ENCODE data around the gene OGT. TPM values are rescaled to one million over a fixed set of nuclear protein-coding genes. Genes with fewer than 3 reads are reported as not detected.
"Not testable (repeated sequence)": the region's sequence is repeated elsewhere in the genome, so short reads cannot be mapped to it uniquely, and the experiment has no call there.

Gene OGT
- total RNA-seq, 5 donors from 2014 or later (not counting 1 experiment from before 2014, with no cell fraction given): 438 to 548 (median 460) TPM

DNA sequence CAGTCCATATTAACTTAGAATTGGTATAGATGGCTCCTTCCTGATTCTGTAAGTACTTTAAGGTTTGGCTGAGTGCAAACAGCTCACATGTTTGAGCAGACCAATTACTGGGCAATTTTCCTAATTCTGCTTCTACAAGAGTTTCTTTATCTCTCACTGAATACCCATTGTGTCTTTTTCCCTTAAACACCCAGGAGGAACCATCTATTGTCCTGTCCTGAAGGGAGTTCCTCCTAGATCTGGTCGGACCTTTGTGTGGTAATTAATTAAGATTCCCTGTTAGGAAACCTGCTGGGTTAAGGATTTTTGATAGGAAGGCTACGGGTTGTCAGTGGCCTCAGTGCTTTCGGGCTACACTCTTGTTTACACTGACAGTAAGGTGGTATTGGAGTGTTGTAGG is 36.9 kb upstream of the OGT start:
- POLR2A ChIA-PET: interaction anchor here in 1 of 2 donors (0.6 kb wide), 1 partner anchor 9 kb away, joined by 3 read pairs; no protein-coding TSS in a partner anchor
- CTCF ChIA-PET: not testable (repeated sequence)
- WGBS (ENCODE audit: insufficient coverage): no CpG with 5 or more reads among the region's 3 CpGs

GRCh38 chrX:71496476-71496875 is 36.4 kb upstream of the OGT start:
- ATAC-seq (replicated peaks in 1 of 4) (no peak), DNase-seq (no peak)
- no peaks in the 10 kb centered on the region for H3K9me3 Mint-ChIP-seq
- peaks cover 9 to 12% (median 9%) of the 10 kb centered on the region in 3 donors for H3K4me1 Mint-ChIP-seq
- whole genome bisulfite sequencing (ENCODE audit: insufficient coverage): 0% methylated on average over 1 of the region's 3 CpGs
- Histone ChIP-seq H3K9me3 (no peaks in the 10 kb centered on the region), H3K27me3 (replicated peaks in 1 of 2; ENCODE audit: control insufficient read depth in 2 of 2, extremely low read depth in 1 of 2, insufficient read depth in 2 of 2, low read length in 1 of 2) (no peaks in the 10 kb centered on the region), H3K4me1 (ENCODE audit: control insufficient read depth in 1 of 2, extremely low read depth in 1 of 2, insufficient read depth in 2 of 2, low read length in 2 of 2) (peaks cover 0 to 9% of the 10 kb centered on the region in 2 experiments), H3K36me3 (ENCODE audit: control insufficient read depth in 2 of 2, extremely low read depth in 1 of 2, insufficient read depth in 1 of 2, low read length in 1 of 2) (no peaks in the 10 kb centered on the region), H3K27ac (ENCODE audit: low read length) (no peak overlapping the region), H3K4me3 (ENCODE audit: control insufficient read depth in 1 of 2, extremely low read depth in 1 of 2, low read length in 1 of 2) (no peak overlapping the region)
- H3K27me3 Mint-ChIP-seq: peaks cover 0 to 7% of the 10 kb centered on the region in 2 donors
- CTCF ChIA-PET: no interaction called here
- no peak overlapping the region for H3K4me3 Mint-ChIP-seq
- no peaks in the 10 kb centered on the region for H3K36me3 Mint-ChIP-seq
- H3K27ac Mint-ChIP-seq: no peak overlapping the region
- POLR2A ChIA-PET: no interaction called here

More for the DNA sequence above, 36.9 kb upstream of the OGT start:
- H3K36me3 ChIP-seq (ENCODE audit: control insufficient read depth in 2 of 2, extremely low read depth in 1 of 2, insufficient read depth in 1 of 2, low read length in 1 of 2); H3K9me3 ChIP-seq; H3K27ac Mint-ChIP-seq; H3K36me3 Mint-ChIP-seq; H3K27ac ChIP-seq (ENCODE audit: low read length); H3K4me1 ChIP-seq (ENCODE audit: control insufficient read depth in 1 of 2, extremely low read depth in 1 of 2, insufficient read depth in 2 of 2, low read length in 2 of 2); H3K9me3 Mint-ChIP-seq; H3K27me3 ChIP-seq (replicated peaks in 1 of 2; ENCODE audit: control insufficient read depth in 2 of 2, extremely low read depth in 1 of 2, insufficient read depth in 2 of 2, low read length in 1 of 2); ATAC-seq (replicated peaks in 1 of 4); H3K27me3 Mint-ChIP-seq; H3K4me3 Mint-ChIP-seq; H3K4me3 ChIP-seq (ENCODE audit: control insufficient read depth in 1 of 2, extremely low read depth in 1 of 2, low read length in 1 of 2); DNase-seq: not testable (repeated sequence)
- H3K4me1 Mint-ChIP-seq: peaks cover 10 to 15% (median 12%) of the 10 kb centered on the region in 3 donors

DNA sequence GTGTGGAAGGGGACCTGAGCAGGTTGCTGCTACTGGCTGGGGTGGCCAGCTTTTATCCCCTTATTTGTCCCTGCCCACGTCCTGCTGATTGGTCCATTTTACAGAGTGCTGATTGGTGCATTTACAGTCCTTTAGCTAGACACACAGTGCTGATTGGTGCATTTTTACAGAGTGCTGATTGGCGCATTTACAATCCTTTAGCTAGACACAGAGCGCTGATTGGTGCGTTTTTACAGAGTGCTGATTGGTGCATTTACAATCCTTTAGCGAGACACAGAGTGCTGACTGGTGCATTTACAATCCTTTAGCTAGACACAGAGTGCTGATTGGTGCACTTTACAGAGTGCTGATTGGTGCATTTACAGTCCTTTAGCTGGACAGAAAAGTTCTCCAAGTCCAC is 30.8 kb upstream of the OGT start:
- H3K4me1 Mint-ChIP-seq; ATAC-seq (replicated peaks in 1 of 4); H3K36me3 Mint-ChIP-seq; DNase-seq; H3K4me3 ChIP-seq (ENCODE audit: control insufficient read depth in 1 of 2, extremely low read depth in 1 of 2, low read length in 1 of 2); H3K27ac ChIP-seq (ENCODE audit: low read length); CTCF ChIA-PET; POLR2A ChIA-PET; H3K9me3 Mint-ChIP-seq; H3K27me3 Mint-ChIP-seq; H3K36me3 ChIP-seq (ENCODE audit: control insufficient read depth in 2 of 2, extremely low read depth in 1 of 2, insufficient read depth in 1 of 2, low read length in 1 of 2); H3K4me1 ChIP-seq (ENCODE audit: control insufficient read depth in 1 of 2, extremely low read depth in 1 of 2, insufficient read depth in 2 of 2, low read length in 2 of 2); H3K9me3 ChIP-seq; H3K27ac Mint-ChIP-seq; H3K27me3 ChIP-seq (replicated peaks in 1 of 2; ENCODE audit: control insufficient read depth in 2 of 2, extremely low read depth in 1 of 2, insufficient read depth in 2 of 2, low read length in 1 of 2); H3K4me3 Mint-ChIP-seq: not testable (repeated sequence)
- no CpG with 5 or more reads among the region's 5 CpGs for WGBS (ENCODE audit: insufficient coverage)

DNA sequence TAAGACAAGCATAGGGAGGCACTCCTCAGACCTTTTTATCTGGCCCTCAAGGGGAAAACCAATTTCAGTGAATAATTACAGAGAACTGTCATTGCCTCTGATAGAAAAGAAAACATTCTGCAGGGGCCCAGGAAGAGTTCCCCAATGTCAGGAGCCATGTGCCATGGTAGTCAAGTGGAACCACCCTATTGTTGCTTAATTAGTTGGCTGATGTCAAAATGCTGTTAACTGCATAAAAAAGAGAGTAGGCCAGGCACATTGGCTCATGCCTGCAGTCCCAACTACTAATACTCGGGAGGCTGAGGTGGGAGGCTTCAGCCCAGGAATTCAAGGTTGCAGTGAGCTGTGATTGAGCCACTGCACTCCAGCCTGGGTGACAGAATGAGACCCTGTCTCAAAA is 28.6 kb upstream of the OGT start:
- DNase-seq (no peak), ATAC-seq (replicated peaks in 1 of 4) (no peak)
- no peaks in the 10 kb centered on the region for H3K4me1 ChIP-seq (ENCODE audit: control insufficient read depth in 1 of 2, extremely low read depth in 1 of 2, insufficient read depth in 2 of 2, low read length in 2 of 2)
- Mint-ChIP-seq H3K4me1 (no peaks in the 10 kb centered on the region), H3K9me3 (no peaks in the 10 kb centered on the region), H3K27me3 (no peaks in the 10 kb centered on the region), H3K4me3 (no peak overlapping the region), H3K27ac (no peak overlapping the region), H3K36me3 (no peaks in the 10 kb centered on the region)
- H3K4me3 ChIP-seq (ENCODE audit: control insufficient read depth in 1 of 2, extremely low read depth in 1 of 2, low read length in 1 of 2): no peak overlapping the region
- no peaks in the 10 kb centered on the region for H3K9me3 ChIP-seq
- no peaks in the 10 kb centered on the region for H3K36me3 ChIP-seq (ENCODE audit: control insufficient read depth in 2 of 2, extremely low read depth in 1 of 2, insufficient read depth in 1 of 2, low read length in 1 of 2)
- H3K27me3 ChIP-seq (replicated peaks in 1 of 2; ENCODE audit: control insufficient read depth in 2 of 2, extremely low read depth in 1 of 2, insufficient read depth in 2 of 2, low read length in 1 of 2): no peaks in the 10 kb centered on the region
- no peak overlapping the region for H3K27ac ChIP-seq (ENCODE audit: low read length)
- POLR2A ChIA-PET: no interaction called here
- CTCF ChIA-PET: interaction anchor here in 1 of 2 donors (0.6 kb wide), 1 partner anchor 12 kb away, joined by 3 read pairs; no protein-coding TSS in a partner anchor
- WGBS (ENCODE audit: insufficient coverage): no CpG with 5 or more reads among the region's 1 CpG

DNA sequence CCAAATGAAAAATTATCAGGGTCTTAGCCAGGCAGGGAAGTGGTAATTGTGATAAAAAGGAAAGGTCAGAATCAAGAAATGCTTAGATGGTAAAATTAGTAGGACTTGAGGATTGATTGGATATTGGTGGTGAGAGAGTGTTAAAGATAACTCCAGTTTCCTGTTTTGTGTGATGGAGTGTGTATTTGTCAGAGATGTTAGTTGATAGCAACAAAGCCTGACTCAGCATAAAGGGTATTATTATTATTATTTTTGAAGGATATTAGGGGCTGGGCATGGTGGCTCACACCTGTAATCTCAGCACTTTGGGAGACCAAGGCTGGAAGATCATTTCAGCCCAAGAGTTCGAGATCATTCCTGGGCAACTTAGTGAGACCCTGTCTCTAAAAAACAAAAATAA is 23.6 kb upstream of the OGT start:
- no peak overlapping the region for H3K4me3 Mint-ChIP-seq
- Histone ChIP-seq H3K9me3 (no peaks in the 10 kb centered on the region), H3K4me1 (ENCODE audit: control insufficient read depth in 1 of 2, extremely low read depth in 1 of 2, insufficient read depth in 2 of 2, low read length in 2 of 2) (no peaks in the 10 kb centered on the region), H3K4me3 (ENCODE audit: control insufficient read depth in 1 of 2, extremely low read depth in 1 of 2, low read length in 1 of 2) (no peak overlapping the region), H3K36me3 (ENCODE audit: control insufficient read depth in 2 of 2, extremely low read depth in 1 of 2, insufficient read depth in 1 of 2, low read length in 1 of 2) (no peaks in the 10 kb centered on the region), H3K27ac (ENCODE audit: low read length) (no peak overlapping the region), H3K27me3 (replicated peaks in 1 of 2; ENCODE audit: control insufficient read depth in 2 of 2, extremely low read depth in 1 of 2, insufficient read depth in 2 of 2, low read length in 1 of 2) (no peaks in the 10 kb centered on the region)
- H3K27me3 Mint-ChIP-seq: no peaks in the 10 kb centered on the region
- no peak for DNase-seq
- POLR2A ChIA-PET: no interaction called here
- no peaks in the 10 kb centered on the region for H3K9me3 Mint-ChIP-seq
- no CpG with 5 or more reads among the region's 1 CpG for WGBS (ENCODE audit: insufficient coverage)
- CTCF ChIA-PET: no interaction called here
- H3K27ac Mint-ChIP-seq: no peak overlapping the region
- peaks cover 2 to 8% (median 2%) of the 10 kb centered on the region in 3 donors for H3K4me1 Mint-ChIP-seq
- no peaks in the 10 kb centered on the region for H3K36me3 Mint-ChIP-seq
- ATAC-seq (replicated peaks in 1 of 4): no peak

GRCh38 chrX:71510161-71510560 is 22.7 kb upstream of the OGT start:
- no peak overlapping the region for H3K27ac ChIP-seq (ENCODE audit: low read length)
- WGBS (ENCODE audit: insufficient coverage): no CpG with 5 or more reads among the region's 2 CpGs
- ChIA-PET CTCF (interaction anchor here in 1 of 2 donors (0.6 kb wide), 1 partner anchor 45 kb away, joined by 4 read pairs; no protein-coding TSS in a partner anchor), POLR2A (no interaction called here)
- ATAC-seq (replicated peaks in 1 of 4) (no peak), DNase-seq (no peak)
- no peaks in the 10 kb centered on the region for H3K4me1 ChIP-seq (ENCODE audit: control insufficient read depth in 1 of 2, extremely low read depth in 1 of 2, insufficient read depth in 2 of 2, low read length in 2 of 2)
- Mint-ChIP-seq H3K4me1 (peaks cover 7 to 13% (median 7%) of the 10 kb centered on the region in 3 donors), H3K27ac (no peak overlapping the region), H3K4me3 (no peak overlapping the region), H3K27me3 (no peaks in the 10 kb centered on the region), H3K36me3 (no peaks in the 10 kb centered on the region), H3K9me3 (no peaks in the 10 kb centered on the region)
- no peak overlapping the region for H3K4me3 ChIP-seq (ENCODE audit: control insufficient read depth in 1 of 2, extremely low read depth in 1 of 2, low read length in 1 of 2)
- no peaks in the 10 kb centered on the region for H3K9me3 ChIP-seq
- no peaks in the 10 kb centered on the region for H3K36me3 ChIP-seq (ENCODE audit: control insufficient read depth in 2 of 2, extremely low read depth in 1 of 2, insufficient read depth in 1 of 2, low read length in 1 of 2)
- no peaks in the 10 kb centered on the region for H3K27me3 ChIP-seq (replicated peaks in 1 of 2; ENCODE audit: control insufficient read depth in 2 of 2, extremely low read depth in 1 of 2, insufficient read depth in 2 of 2, low read length in 1 of 2)

GRCh38 chrX:71513731-71514130 is 19.2 kb upstream of the OGT start:
- ATAC-seq (replicated peaks in 1 of 4); H3K4me3 Mint-ChIP-seq; H3K9me3 ChIP-seq; H3K27me3 Mint-ChIP-seq; H3K4me3 ChIP-seq (ENCODE audit: control insufficient read depth in 1 of 2, extremely low read depth in 1 of 2, low read length in 1 of 2); H3K9me3 Mint-ChIP-seq; H3K36me3 ChIP-seq (ENCODE audit: control insufficient read depth in 2 of 2, extremely low read depth in 1 of 2, insufficient read depth in 1 of 2, low read length in 1 of 2); H3K27ac Mint-ChIP-seq; H3K27me3 ChIP-seq (replicated peaks in 1 of 2; ENCODE audit: control insufficient read depth in 2 of 2, extremely low read depth in 1 of 2, insufficient read depth in 2 of 2, low read length in 1 of 2); H3K36me3 Mint-ChIP-seq; DNase-seq; H3K4me1 ChIP-seq (ENCODE audit: control insufficient read depth in 1 of 2, extremely low read depth in 1 of 2, insufficient read depth in 2 of 2, low read length in 2 of 2); H3K27ac ChIP-seq (ENCODE audit: low read length): not testable (repeated sequence)
- POLR2A ChIA-PET: interaction anchor here in 1 of 2 donors (0.6 kb wide), 1 partner anchor 63 kb away, joined by 3 read pairs; no protein-coding TSS in a partner anchor
- CTCF ChIA-PET: interaction anchor here (0.5 to 0.6 kb wide), 2 partner anchors 9 to 37 kb away, joined by 3 to 5 read pairs; no protein-coding TSS in a partner anchor
- WGBS (ENCODE audit: insufficient coverage): 100% methylated on average over 1 of the region's 4 CpGs
- peaks cover 7 to 13% (median 7%) of the 10 kb centered on the region in 3 donors for H3K4me1 Mint-ChIP-seq

Data from T-cell (primary cell).